GM23338 (cell line): ENCODE data around the gene ANKRD11.

Source experiments
- CREB1 ChIP-seq: fragments of 250-450 bp; sonication (Bioruptor Pico); IDR thresholded peaks from 2 replicates; pipeline ENCODE4 v1.5.0; 2020; ENCODE audit warnings: low read depth, mild to moderate bottlenecking, moderate library complexity
- EZH2 ChIP-seq: fragments of 200-600 bp; sonication (generic); IDR thresholded peaks from one replicate; pipeline ENCODE4 v1.8.0; 2017; ENCODE audit warnings: antibody characterized with exemption, mild to moderate bottlenecking, low read depth; ENCODE audit not compliant: unreplicated experiment
- EZH2phosphoT487 ChIP-seq: fragments of 200-600 bp; sonication (generic); IDR thresholded peaks from one replicate; pipeline ENCODE4 v1.8.1; 2018; ENCODE audit warnings: antibody characterized with exemption; ENCODE audit not compliant: unreplicated experiment
- POLR2AphosphoS5 ChIP-seq: IDR thresholded peaks from 2 replicates; pipeline ENCODE4 v1.6.1; 2016; ENCODE audit warnings: antibody characterized with exemption, low read depth
- REST ChIP-seq: IDR thresholded peaks from one replicate; pipeline ENCODE4 v1.6.1; 2018; ENCODE audit warnings: antibody characterized with exemption; ENCODE audit not compliant: unreplicated experiment
- ZNF114 ChIP-seq: fragments of 250-450 bp; sonication (Bioruptor Pico); IDR thresholded peaks from 2 replicates; pipeline ENCODE4 v1.5.0; 2020; ENCODE audit warnings: mild to moderate bottlenecking, moderate library complexity
- TF ChIP-seq, protein P1 (sequence below), 2 experiments: fragments of 200-600 bp in 1 of 2; sonication (generic) in 1 of 2; conservative IDR thresholded peaks; 2 replicates each; pipeline versions ENCODE4 v1.5.1 to v1.6.1; 2016 to 2017; ENCODE audit warnings: antibody characterized with exemption in 2 of 2, low read depth in 2 of 2, mild to moderate bottlenecking in 2 of 2, moderate library complexity in 1 of 2

GRCh38 chr16:89304941-89305705 is 185.2 kb downstream of the ANKRD11 start:
- TF ChIP-seq, protein P1, sequence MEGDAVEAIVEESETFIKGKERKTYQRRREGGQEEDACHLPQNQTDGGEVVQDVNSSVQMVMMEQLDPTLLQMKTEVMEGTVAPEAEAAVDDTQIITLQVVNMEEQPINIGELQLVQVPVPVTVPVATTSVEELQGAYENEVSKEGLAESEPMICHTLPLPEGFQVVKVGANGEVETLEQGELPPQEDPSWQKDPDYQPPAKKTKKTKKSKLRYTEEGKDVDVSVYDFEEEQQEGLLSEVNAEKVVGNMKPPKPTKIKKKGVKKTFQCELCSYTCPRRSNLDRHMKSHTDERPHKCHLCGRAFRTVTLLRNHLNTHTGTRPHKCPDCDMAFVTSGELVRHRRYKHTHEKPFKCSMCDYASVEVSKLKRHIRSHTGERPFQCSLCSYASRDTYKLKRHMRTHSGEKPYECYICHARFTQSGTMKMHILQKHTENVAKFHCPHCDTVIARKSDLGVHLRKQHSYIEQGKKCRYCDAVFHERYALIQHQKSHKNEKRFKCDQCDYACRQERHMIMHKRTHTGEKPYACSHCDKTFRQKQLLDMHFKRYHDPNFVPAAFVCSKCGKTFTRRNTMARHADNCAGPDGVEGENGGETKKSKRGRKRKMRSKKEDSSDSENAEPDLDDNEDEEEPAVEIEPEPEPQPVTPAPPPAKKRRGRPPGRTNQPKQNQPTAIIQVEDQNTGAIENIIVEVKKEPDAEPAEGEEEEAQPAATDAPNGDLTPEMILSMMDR (conservative IDR thresholded peaks at IDR 0.05; ENCODE audit: low read depth in 2 of 2) = no peak
- no peak for TF ChIP-seq EZH2phosphoT487
- no peak for TF ChIP-seq EZH2
- no peak for TF ChIP-seq POLR2AphosphoS5
- TF ChIP-seq REST = no peak
- no peak for TF ChIP-seq ZNF114 (CRISPR knock-in tag)
- TF ChIP-seq CREB1 (CRISPR knock-in tag) = no peak
